ENCODE data around the gene SFMBT2.

Gene SFMBT2

GRCh38 chr10:7444551-7445121 is 33.8 kb upstream of the SFMBT2 start:
- POLR2A ChIA-PET: interaction anchor here (0.6 kb wide), 1 partner anchor 35 kb away, joined by 4 read pairs; no protein-coding TSS in a partner anchor
- Histone ChIP-seq H3K27me3 (replicated peaks in 2 of 5; ENCODE audit: control insufficient read depth in 4 of 5, insufficient read depth in 5 of 5, low read length in 4 of 5) (peaks cover 0 to 5% (median 0%) of the 10 kb centered on the region in 5 experiments), H3K9me3 (ENCODE audit: control extremely low read depth in 1 of 5, control insufficient read depth in 4 of 5, insufficient read depth in 2 of 5, low read depth in 1 of 5, low read length in 4 of 5) (peaks cover 0 to 18% (median 11%) of the 10 kb centered on the region in 5 experiments), H3K36me3 (ENCODE audit: control insufficient read depth in 4 of 4, insufficient read depth in 4 of 4, low read length in 3 of 4) (no peaks in the 10 kb centered on the region), H3K27ac (ENCODE audit: insufficient read depth in 1 of 2, low read depth in 1 of 2, low read length in 2 of 2, poor library complexity in 1 of 2, severe bottlenecking in 2 of 2) (no peak overlapping the region), H3K4me1 (ENCODE audit: control extremely low read depth in 1 of 4, control insufficient read depth in 4 of 4, insufficient read depth in 4 of 4, low read length in 3 of 4) (peaks cover 0 to 6% (median 3%) of the 10 kb centered on the region in 4 experiments), H3K4me3 (ENCODE audit: control insufficient read depth in 1 of 7, extremely low read depth in 1 of 7, insufficient read depth in 4 of 7, low read depth in 2 of 7, low read length in 6 of 7) (peak overlapping the region in 3 of 7 experiments; percentile 37 to 67 (median 41))
- WGBS (ENCODE audit: insufficient coverage): 38% methylated on average over 18 of the region's 19 CpGs
- DNase-seq: peak; percentile 21 to 72 (median 65)
- CTCF ChIA-PET: interaction anchor here (1.1 to 1.3 kb wide), 2 partner anchors 8 to 35 kb away, joined by 3 to 5 read pairs; no protein-coding TSS in a partner anchor

GRCh38 chr10:7443036-7443435 is 32.2 kb upstream of the SFMBT2 start:
- POLR2A ChIA-PET: no interaction called here
- H3K27ac ChIP-seq (ENCODE audit: insufficient read depth in 1 of 2, low read depth in 1 of 2, low read length in 2 of 2, poor library complexity in 1 of 2, severe bottlenecking in 2 of 2): no peak overlapping the region
- H3K9me3 ChIP-seq (ENCODE audit: control extremely low read depth in 1 of 5, control insufficient read depth in 4 of 5, insufficient read depth in 2 of 5, low read depth in 1 of 5, low read length in 4 of 5): peaks cover 0 to 4% (median under 1%) of the 10 kb centered on the region in 5 experiments
- no peak overlapping the region for H3K4me3 ChIP-seq (ENCODE audit: control insufficient read depth in 1 of 7, extremely low read depth in 1 of 7, insufficient read depth in 4 of 7, low read depth in 2 of 7, low read length in 6 of 7)
- no peaks in the 10 kb centered on the region for H3K36me3 ChIP-seq (ENCODE audit: control insufficient read depth in 4 of 4, insufficient read depth in 4 of 4, low read length in 3 of 4)
- CTCF ChIA-PET: no interaction called here
- H3K27me3 ChIP-seq (replicated peaks in 2 of 5; ENCODE audit: control insufficient read depth in 4 of 5, insufficient read depth in 5 of 5, low read length in 4 of 5): peaks cover 0 to 5% (median 0%) of the 10 kb centered on the region in 5 experiments
- DNase-seq: no peak
- H3K4me1 ChIP-seq (ENCODE audit: control extremely low read depth in 1 of 4, control insufficient read depth in 4 of 4, insufficient read depth in 4 of 4, low read length in 3 of 4): peaks cover 0 to 14% (median 10%) of the 10 kb centered on the region in 4 experiments

- H3K4me1 ChIP-seq (ENCODE audit: control extremely low read depth in 1 of 4, control insufficient read depth in 4 of 4, insufficient read depth in 4 of 4, low read length in 3 of 4): peaks cover 0 to 20% (median 10%) of the 10 kb centered on the region in 4 experiments
- no peak overlapping the region for H3K4me3 ChIP-seq (ENCODE audit: control insufficient read depth in 1 of 7, extremely low read depth in 1 of 7, insufficient read depth in 4 of 7, low read depth in 2 of 7, low read length in 6 of 7)
- ChIA-PET CTCF (no interaction called here), POLR2A (no interaction called here)
- 98% methylated on average over 8 of the region's 12 CpGs for WGBS (ENCODE audit: insufficient coverage)
- H3K27me3 ChIP-seq (replicated peaks in 2 of 5; ENCODE audit: control insufficient read depth in 4 of 5, insufficient read depth in 5 of 5, low read length in 4 of 5): peaks cover 0 to 5% (median 0%) of the 10 kb centered on the region in 5 experiments
- H3K27ac ChIP-seq (ENCODE audit: insufficient read depth in 1 of 2, low read depth in 1 of 2, low read length in 2 of 2, poor library complexity in 1 of 2, severe bottlenecking in 2 of 2): no peak overlapping the region
- DNase-seq: no peak
- H3K9me3 ChIP-seq (ENCODE audit: control extremely low read depth in 1 of 5, control insufficient read depth in 4 of 5, insufficient read depth in 2 of 5, low read depth in 1 of 5, low read length in 4 of 5): no peaks in the 10 kb centered on the region
- no peaks in the 10 kb centered on the region for H3K36me3 ChIP-seq (ENCODE audit: control insufficient read depth in 4 of 4, insufficient read depth in 4 of 4, low read length in 3 of 4)
These were observed 30.7 kb upstream of the SFMBT2 start for GRCh38 chr10:7441403-7442147.

GRCh38 chr10:7439696-7440095 is 28.9 kb upstream of the SFMBT2 start:
- Histone ChIP-seq H3K27me3 (replicated peaks in 2 of 5; ENCODE audit: control insufficient read depth in 4 of 5, insufficient read depth in 5 of 5, low read length in 4 of 5) (peaks cover 0 to 5% (median 0%) of the 10 kb centered on the region in 5 experiments), H3K27ac (ENCODE audit: insufficient read depth in 1 of 2, low read depth in 1 of 2, low read length in 2 of 2, poor library complexity in 1 of 2, severe bottlenecking in 2 of 2) (no peak overlapping the region), H3K9me3 (ENCODE audit: control extremely low read depth in 1 of 5, control insufficient read depth in 4 of 5, insufficient read depth in 2 of 5, low read depth in 1 of 5, low read length in 4 of 5) (no peaks in the 10 kb centered on the region), H3K4me1 (ENCODE audit: control extremely low read depth in 1 of 4, control insufficient read depth in 4 of 4, insufficient read depth in 4 of 4, low read length in 3 of 4) (peaks cover 0 to 17% (median 8%) of the 10 kb centered on the region in 4 experiments), H3K36me3 (ENCODE audit: control insufficient read depth in 4 of 4, insufficient read depth in 4 of 4, low read length in 3 of 4) (no peaks in the 10 kb centered on the region), H3K4me3 (ENCODE audit: control insufficient read depth in 1 of 7, extremely low read depth in 1 of 7, insufficient read depth in 4 of 7, low read depth in 2 of 7, low read length in 6 of 7) (no peak overlapping the region)
- ChIA-PET POLR2A (no interaction called here), CTCF (no interaction called here)
- WGBS (ENCODE audit: insufficient coverage): 87% methylated on average over 3 of the region's 7 CpGs
- DNase-seq: no peak

GRCh38 chr10:7438196-7438986 is 27.6 kb upstream of the SFMBT2 start:
- no peaks in the 10 kb centered on the region for H3K36me3 ChIP-seq (ENCODE audit: control insufficient read depth in 4 of 4, insufficient read depth in 4 of 4, low read length in 3 of 4)
- DNase-seq: peak in 1 of 3 donors; percentile 7
- no peak overlapping the region for H3K27ac ChIP-seq (ENCODE audit: insufficient read depth in 1 of 2, low read depth in 1 of 2, low read length in 2 of 2, poor library complexity in 1 of 2, severe bottlenecking in 2 of 2)
- H3K4me1 ChIP-seq (ENCODE audit: control extremely low read depth in 1 of 4, control insufficient read depth in 4 of 4, insufficient read depth in 4 of 4, low read length in 3 of 4): peaks cover 0 to 15% (median 6%) of the 10 kb centered on the region in 4 experiments
- no peaks in the 10 kb centered on the region for H3K9me3 ChIP-seq (ENCODE audit: control extremely low read depth in 1 of 5, control insufficient read depth in 4 of 5, insufficient read depth in 2 of 5, low read depth in 1 of 5, low read length in 4 of 5)
- ChIA-PET CTCF (interaction anchor here (1.2 kb wide), 1 partner anchor 18 kb away, joined by 4 read pairs; no protein-coding TSS in a partner anchor), POLR2A (interaction anchor here (0.6 kb wide), 1 partner anchor 235 kb away, joined by 3 read pairs; no protein-coding TSS in a partner anchor)
- peak overlapping the region in 1 of 7 experiments; percentile 43 for H3K4me3 ChIP-seq (ENCODE audit: control insufficient read depth in 1 of 7, extremely low read depth in 1 of 7, insufficient read depth in 4 of 7, low read depth in 2 of 7, low read length in 6 of 7)
- 25% methylated on average over 13 of the region's 19 CpGs for WGBS (ENCODE audit: insufficient coverage)
- peaks cover 0 to 5% (median 0%) of the 10 kb centered on the region in 5 experiments for H3K27me3 ChIP-seq (replicated peaks in 2 of 5; ENCODE audit: control insufficient read depth in 4 of 5, insufficient read depth in 5 of 5, low read length in 4 of 5)

- peak in 1 of 3 donors; percentile 10 for DNase-seq
- Histone ChIP-seq H3K27me3 (replicated peaks in 2 of 5; ENCODE audit: control insufficient read depth in 4 of 5, insufficient read depth in 5 of 5, low read length in 4 of 5) (peaks cover 0 to 10% (median 0%) of the 10 kb centered on the region in 5 experiments), H3K4me3 (ENCODE audit: control insufficient read depth in 1 of 7, extremely low read depth in 1 of 7, insufficient read depth in 4 of 7, low read depth in 2 of 7, low read length in 6 of 7) (no peak overlapping the region), H3K4me1 (ENCODE audit: control extremely low read depth in 1 of 4, control insufficient read depth in 4 of 4, insufficient read depth in 4 of 4, low read length in 3 of 4) (peaks cover 0 to 15% (median 6%) of the 10 kb centered on the region in 4 experiments), H3K27ac (ENCODE audit: insufficient read depth in 1 of 2, low read depth in 1 of 2, low read length in 2 of 2, poor library complexity in 1 of 2, severe bottlenecking in 2 of 2) (no peak overlapping the region), H3K9me3 (ENCODE audit: control extremely low read depth in 1 of 5, control insufficient read depth in 4 of 5, insufficient read depth in 2 of 5, low read depth in 1 of 5, low read length in 4 of 5) (no peaks in the 10 kb centered on the region), H3K36me3 (ENCODE audit: control insufficient read depth in 4 of 4, insufficient read depth in 4 of 4, low read length in 3 of 4) (no peaks in the 10 kb centered on the region)
- ChIA-PET CTCF (interaction anchor here (0.7 to 1.8 kb wide), 3 partner anchors 8 to 735 kb away, joined by 3 to 5 read pairs (median 3); no protein-coding TSS in a partner anchor), POLR2A (no interaction called here)
- WGBS (ENCODE audit: insufficient coverage): 89% methylated on average over 1 of the region's 3 CpGs
These were observed 25.8 kb upstream of the SFMBT2 start for GRCh38 chr10:7436490-7437100.

All from common myeloid progenitor, CD34-positive (primary cell).